CD4-positive, alpha-beta T cell treated with Interleukin-4 for 1 hour (primary cell): Measurements from ENCODE around the gene ALKBH5.
"Not testable (repeated sequence)": the region's sequence is repeated elsewhere in the genome, so short reads cannot be mapped to it uniquely, and the experiment has no call there.

ENCODE experiments used
- DNase-seq, 2 donors: peaks; one replicate each; pipeline ENCODE4 v3.0.0-alpha.2; 2020 to 2022

The ALKBH5 gene

GRCh38 chr17:18186627-18186982, 3.0 kb downstream of the ALKBH5 start:
- DNase-seq, result no peak

- DNase-seq, result no peak
These were observed 3.6 kb downstream of the ALKBH5 start for GRCh38 chr17:18187226-18187625.

GRCh38 chr17:18187821-18188761, 4.5 kb downstream of the ALKBH5 start:
- no peak for DNase-seq

DNA sequence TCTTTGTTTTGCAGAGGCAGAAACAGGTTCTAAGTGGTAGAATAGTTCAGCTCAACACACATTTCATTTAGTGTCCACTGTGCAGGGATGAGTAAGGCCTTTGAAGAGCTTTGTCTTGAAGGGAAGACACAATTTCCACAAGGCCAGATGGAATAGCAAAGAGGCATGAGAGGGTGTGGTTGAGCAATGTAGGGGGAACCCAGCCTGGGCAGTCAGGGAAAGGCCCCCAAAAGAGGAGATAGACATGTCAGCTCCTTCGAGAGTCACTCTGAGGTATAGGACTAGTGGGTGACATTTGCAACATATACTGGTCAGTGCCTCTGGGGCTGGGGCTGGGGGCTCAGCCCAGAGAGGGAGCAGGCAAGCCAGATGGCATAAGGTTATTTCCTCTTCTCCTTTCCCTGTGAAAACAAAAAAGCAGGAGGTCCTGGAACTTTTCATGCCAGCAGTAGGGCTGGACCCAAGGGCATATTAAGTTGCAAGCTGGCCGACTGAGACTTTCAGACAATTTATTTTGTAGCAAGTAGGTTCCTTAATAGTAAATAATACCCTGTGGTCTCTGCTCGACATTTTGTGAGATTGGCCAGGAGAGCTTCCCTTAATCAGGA, 7.1 kb downstream of the ALKBH5 start:
- no peak for DNase-seq

DNA sequence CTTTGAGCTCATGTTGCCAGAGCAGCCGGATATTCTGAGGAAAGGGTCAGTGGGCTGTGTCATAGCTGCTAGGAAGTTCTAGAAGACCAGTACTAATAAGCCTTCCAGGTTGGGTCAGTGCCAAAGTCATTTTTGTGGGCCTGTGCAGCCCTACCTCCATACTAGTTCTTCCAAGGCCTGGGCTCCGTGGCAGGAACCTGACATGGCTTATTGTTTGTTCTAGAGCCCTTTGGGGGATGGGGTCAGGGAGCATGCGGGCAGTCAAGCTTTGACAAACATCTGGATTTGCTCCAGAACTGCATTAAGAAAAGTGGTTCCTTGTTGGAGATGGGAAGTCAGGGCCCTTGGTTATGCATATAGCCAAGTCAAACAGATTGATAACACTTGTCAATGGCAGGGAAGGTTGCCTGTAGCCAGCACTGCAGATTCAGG, 7.6 kb downstream of the ALKBH5 start:
- no peak for DNase-seq

GRCh38 chr17:18191967-18192366, 8.3 kb downstream of the ALKBH5 start:
- DNase-seq, result no peak

DNA sequence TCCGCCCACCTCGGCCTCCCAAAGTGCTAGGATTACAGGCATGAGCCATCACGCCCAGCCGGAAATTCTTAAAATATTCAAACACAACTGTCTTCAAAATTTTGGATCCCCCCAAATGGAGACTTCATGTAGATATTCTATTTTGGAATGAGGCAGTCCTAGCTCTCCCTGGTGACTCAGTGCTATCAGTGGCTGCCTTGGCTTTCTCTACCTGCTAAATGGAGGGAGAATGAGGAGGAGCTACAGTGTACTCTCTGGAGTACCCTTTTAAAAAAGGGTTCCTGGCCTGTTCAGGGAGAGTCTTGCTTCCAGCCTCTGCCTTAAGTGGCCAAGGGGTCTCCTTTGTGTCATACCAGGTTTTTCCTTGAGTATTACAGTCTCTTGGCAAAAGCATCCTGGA, 10.8 kb downstream of the ALKBH5 start:
- DNase-seq, result no peak

DNA sequence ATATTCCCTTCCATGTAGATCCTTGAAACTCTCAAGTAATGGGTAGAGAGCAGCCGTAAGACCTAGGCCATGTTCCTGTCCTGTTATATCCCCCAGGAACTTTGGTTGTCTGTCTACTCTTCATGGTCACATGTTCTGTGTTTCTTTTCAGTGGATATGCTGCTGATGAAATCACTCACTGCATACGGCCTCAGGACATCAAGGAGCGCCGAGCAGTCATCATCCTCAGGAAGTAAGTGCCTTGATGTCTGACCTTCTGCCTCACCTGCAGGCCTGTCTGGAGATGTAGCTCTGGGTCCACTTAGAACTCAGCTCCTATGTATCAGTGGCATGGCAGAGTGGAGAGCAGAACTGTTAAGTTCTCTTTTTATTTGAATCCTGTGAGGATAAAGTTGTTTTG, 11.2 kb downstream of the ALKBH5 start:
- DNase-seq, result no peak

- DNase-seq, result no peak
These were observed 11.6 kb downstream of the ALKBH5 start for GRCh38 chr17:18195246-18195645.

- DNase-seq, result no peak
These were observed 14.0 kb downstream of the ALKBH5 start for GRCh38 chr17:18197535-18198194.

GRCh38 chr17:18198530-18198929, 14.9 kb downstream of the ALKBH5 start:
- DNase-seq, result no peak

DNA sequence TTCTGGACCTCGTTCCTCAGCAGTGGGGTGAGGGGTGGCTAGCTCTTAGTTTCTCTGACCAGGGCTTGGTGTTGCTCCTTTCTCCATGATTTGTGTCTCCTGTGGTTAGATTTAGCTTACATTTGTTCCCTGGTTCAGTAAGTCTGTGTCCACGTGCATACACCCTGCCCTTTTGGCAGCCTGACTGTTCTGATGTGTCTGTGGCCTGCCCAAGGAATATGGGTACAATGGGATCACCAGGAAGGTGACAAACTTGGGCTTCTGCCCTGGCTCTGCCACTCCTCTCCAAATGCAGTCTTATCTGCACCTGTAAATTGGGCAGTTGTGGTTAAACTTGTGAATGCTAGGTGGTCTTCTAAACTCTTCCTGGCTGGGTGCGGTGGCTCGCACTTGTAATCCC, 17.5 kb downstream of the ALKBH5 start:
- DNase-seq, result no peak

GRCh38 chr17:18203308-18203707, 19.7 kb downstream of the ALKBH5 start:
- no peak for DNase-seq

GRCh38 chr17:18205861-18206260, 22.2 kb downstream of the ALKBH5 start:
- no peak for DNase-seq

GRCh38 chr17:18206962-18207361, 23.3 kb downstream of the ALKBH5 start:
- no peak for DNase-seq

- no peak for DNase-seq
These were observed 24.5 kb downstream of the ALKBH5 start for GRCh38 chr17:18208092-18208491.

GRCh38 chr17:18213666-18214270, 30.1 kb downstream of the ALKBH5 start:
- no peak for DNase-seq

GRCh38 chr17:18216906-18217305, 33.3 kb downstream of the ALKBH5 start:
- DNase-seq, result not testable (repeated sequence)

GRCh38 chr17:18217412-18218015, 33.9 kb downstream of the ALKBH5 start:
- DNase-seq, result peak; percentile 75 to 76

DNA sequence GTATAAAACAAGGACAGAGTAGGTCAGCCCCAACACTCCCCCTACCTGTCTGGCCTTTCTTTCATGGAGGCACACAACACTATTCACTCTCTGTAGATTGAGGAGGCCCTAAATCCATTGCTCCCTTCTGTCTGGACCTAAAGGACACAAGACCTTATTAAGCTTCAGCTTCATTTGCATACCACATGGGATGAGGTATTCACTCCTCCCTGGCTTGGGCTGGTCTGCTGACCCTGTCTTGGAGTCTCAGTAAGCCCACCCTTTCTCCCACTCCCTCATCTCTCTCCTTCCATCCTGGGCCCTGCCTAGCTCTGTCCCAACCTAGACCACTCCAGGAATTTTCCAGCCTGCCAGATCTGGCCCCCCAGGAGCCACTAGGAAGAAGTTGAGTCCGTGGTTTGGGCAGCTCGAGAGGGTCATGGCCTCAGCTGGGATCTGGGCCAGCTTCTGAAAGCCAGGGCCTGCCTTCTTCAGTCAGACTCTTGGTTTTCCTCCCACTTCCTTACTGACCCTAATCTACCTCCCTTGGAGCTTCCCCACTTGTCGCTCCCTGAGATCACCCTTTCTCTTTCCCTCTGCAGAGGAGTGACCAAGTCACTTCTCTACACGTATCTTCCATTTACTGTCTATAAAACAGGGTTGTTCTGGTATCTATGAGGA, 35.3 kb downstream of the ALKBH5 start:
- no peak for DNase-seq

DNA sequence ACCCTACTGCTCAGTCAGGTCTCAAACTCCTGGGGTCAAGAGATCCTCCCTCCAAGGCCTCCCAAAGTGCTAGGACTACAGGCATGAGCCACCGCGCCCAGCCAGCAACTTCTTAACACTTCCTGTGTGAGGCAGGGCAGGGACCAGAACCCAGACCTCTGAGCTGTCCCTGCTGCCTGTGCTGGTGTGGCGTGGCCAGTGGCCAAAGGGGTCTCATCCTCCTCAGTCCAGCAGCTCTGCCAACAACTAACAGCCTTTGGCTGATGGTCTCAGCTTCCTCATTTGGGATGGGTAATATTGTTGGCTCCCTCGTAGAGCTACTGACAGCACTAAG, 40.4 kb downstream of the ALKBH5 start:
- no peak for DNase-seq

- DNase-seq, result no peak
These were observed 40.9 kb downstream of the ALKBH5 start for GRCh38 chr17:18224387-18225120.
